PC-3 (cell line): ENCODE results near the gene PPCDC.

Experiments
- EZH2 ChIP-seq: fragments of 300-600 bp; sonication (generic); IDR thresholded peaks from one replicate; pipeline ENCODE4 v1.6.1; 2017; ENCODE audit warnings: antibody characterized with exemption, mild to moderate bottlenecking, low read length; ENCODE audit not compliant: unreplicated experiment
- EZH2phosphoT487 ChIP-seq: fragments of 300-600 bp; sonication (generic); IDR thresholded peaks from 2 replicates; pipeline ENCODE4 v1.6.1; 2018; ENCODE audit warnings: mild to moderate bottlenecking, antibody characterized with exemption, low read length, borderline replicate concordance
- TF ChIP-seq, protein P1 (sequence below): fragments of 300-600 bp; sonication (generic); conservative IDR thresholded peaks from 2 replicates; pipeline ENCODE4 v1.5.1; 2017; ENCODE audit warnings: antibody characterized with exemption, low read depth, mild to moderate bottlenecking, low read length

DNA sequence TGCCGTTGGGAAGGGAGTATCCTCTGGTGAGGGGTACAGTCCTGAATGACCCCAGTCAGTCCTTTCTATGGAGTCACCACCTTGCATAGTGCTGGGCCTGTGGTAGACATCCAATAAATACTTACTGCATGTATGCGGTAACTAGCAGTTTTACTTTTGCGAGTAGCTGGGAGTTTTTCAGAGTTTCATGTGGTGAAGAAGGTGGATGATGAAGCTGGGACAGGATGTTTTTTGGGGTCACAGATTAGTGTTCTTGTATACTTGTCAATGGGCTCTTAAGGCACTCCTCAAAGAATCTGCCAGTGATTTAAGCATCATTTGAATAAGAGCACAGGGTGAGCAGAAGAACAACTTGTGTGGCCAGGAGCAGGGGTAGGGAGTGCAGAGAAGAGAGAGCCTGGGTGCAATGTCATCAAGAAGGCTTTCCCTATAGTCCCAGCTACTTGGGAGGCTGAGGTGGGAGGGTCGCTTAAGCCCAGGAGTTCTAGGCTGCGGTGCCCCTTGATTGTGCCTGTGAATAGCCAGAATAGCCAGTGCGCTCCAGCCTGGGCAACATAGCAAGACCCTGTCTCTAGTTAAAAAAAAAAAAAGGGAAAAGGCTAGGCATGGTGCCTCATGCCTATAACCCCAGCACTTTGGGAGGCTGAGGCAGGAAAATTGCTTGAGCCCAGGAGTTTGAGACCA lies 22.1 kb downstream of the PPCDC start:
- TF ChIP-seq, protein P1, sequence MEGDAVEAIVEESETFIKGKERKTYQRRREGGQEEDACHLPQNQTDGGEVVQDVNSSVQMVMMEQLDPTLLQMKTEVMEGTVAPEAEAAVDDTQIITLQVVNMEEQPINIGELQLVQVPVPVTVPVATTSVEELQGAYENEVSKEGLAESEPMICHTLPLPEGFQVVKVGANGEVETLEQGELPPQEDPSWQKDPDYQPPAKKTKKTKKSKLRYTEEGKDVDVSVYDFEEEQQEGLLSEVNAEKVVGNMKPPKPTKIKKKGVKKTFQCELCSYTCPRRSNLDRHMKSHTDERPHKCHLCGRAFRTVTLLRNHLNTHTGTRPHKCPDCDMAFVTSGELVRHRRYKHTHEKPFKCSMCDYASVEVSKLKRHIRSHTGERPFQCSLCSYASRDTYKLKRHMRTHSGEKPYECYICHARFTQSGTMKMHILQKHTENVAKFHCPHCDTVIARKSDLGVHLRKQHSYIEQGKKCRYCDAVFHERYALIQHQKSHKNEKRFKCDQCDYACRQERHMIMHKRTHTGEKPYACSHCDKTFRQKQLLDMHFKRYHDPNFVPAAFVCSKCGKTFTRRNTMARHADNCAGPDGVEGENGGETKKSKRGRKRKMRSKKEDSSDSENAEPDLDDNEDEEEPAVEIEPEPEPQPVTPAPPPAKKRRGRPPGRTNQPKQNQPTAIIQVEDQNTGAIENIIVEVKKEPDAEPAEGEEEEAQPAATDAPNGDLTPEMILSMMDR: no peak
- TF ChIP-seq EZH2phosphoT487 (no peak), EZH2 (no peak)
